ENCODE measurements around the gene ZCCHC24. TPM values are rescaled to one million over a fixed set of nuclear protein-coding genes. Genes with fewer than 3 reads are reported as not detected.
"Not testable (repeated sequence)": the region's sequence is repeated elsewhere in the genome, so short reads cannot be mapped to it uniquely, and the experiment has no call there.

Gene ZCCHC24
- total RNA-seq, 1 donor from 2014 or later: 2.7 TPM

GRCh38 chr10:79332610-79333315 lies 112.7 kb downstream of the ZCCHC24 start:
- not testable (repeated sequence) for DNase-seq (ENCODE audit: low read depth in 2 of 2)

Other genes starting within 250 kb of the ZCCHC24 start
- 12.7 and 22.1 TPM in 2 replicates for gene PPIF, start 98.2 kb downstream of the ZCCHC24 start, total RNA-seq
- gene EIF5AL1, start 66.9 kb upstream of the ZCCHC24 start, total RNA-seq: 0.25 and 0.39 TPM in 2 replicates
- not detected in 2 replicates for gene SFTPA2, start 114.8 kb upstream of the ZCCHC24 start, total RNA-seq
- not detected in 2 replicates for gene SFTPA1, start 165.3 kb upstream of the ZCCHC24 start, total RNA-seq

Measured in dermis microvascular lymphatic vessel endothelial cell (primary cell).